ENCODE results near the gene SET.

DNA sequence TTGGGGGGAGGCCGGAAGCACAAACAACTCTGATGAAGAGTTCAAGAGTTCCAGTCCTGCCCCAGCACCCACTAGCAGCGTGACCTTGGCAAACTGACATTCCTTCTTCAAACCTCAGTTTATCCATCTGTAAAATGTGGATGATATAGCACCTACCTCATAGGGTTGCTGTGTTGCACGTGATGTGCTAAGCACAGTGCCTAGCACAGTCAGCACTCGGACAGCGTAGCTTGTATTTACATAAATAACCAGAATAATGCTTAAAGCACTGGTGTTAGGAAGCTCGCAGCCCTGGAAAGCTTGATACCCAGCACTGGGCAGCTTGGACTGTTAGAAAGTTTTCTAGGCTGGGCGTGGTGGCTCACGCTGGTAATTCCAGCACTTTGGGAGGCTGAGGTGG is 18.4 kb downstream of the SET start:
- TF ChIP-seq, protein P1, sequence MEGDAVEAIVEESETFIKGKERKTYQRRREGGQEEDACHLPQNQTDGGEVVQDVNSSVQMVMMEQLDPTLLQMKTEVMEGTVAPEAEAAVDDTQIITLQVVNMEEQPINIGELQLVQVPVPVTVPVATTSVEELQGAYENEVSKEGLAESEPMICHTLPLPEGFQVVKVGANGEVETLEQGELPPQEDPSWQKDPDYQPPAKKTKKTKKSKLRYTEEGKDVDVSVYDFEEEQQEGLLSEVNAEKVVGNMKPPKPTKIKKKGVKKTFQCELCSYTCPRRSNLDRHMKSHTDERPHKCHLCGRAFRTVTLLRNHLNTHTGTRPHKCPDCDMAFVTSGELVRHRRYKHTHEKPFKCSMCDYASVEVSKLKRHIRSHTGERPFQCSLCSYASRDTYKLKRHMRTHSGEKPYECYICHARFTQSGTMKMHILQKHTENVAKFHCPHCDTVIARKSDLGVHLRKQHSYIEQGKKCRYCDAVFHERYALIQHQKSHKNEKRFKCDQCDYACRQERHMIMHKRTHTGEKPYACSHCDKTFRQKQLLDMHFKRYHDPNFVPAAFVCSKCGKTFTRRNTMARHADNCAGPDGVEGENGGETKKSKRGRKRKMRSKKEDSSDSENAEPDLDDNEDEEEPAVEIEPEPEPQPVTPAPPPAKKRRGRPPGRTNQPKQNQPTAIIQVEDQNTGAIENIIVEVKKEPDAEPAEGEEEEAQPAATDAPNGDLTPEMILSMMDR (IDR thresholded peaks at IDR 0.05; ENCODE audit: extremely low read depth in 1 of 2, insufficient read depth in 1 of 2, low read depth in 1 of 2, low read length in 2 of 2): no peak
- TF ChIP-seq MYC (IDR thresholded peaks at IDR 0.05; ENCODE audit: low read depth, low read length) (no peak), EZH2 (IDR thresholded peaks at IDR 0.05; ENCODE audit: borderline replicate concordance, low read depth, low read length, severe bottlenecking) (no peak), POLR2A (IDR thresholded peaks at IDR 0.05; ENCODE audit: low read depth, low read length) (no peak), POLR2AphosphoS5 (IDR thresholded peaks at IDR 0.05; ENCODE audit: insufficient read depth, low read depth, low read length) (no peak), FOS (IDR thresholded peaks at IDR 0.05; ENCODE audit: borderline replicate concordance, insufficient read depth, low read length) (no peak), JUN (IDR thresholded peaks at IDR 0.05; ENCODE audit: borderline replicate concordance, insufficient read depth, insufficient read length, low read depth) (no peak), GATA2 (IDR thresholded peaks at IDR 0.05; ENCODE audit: insufficient read depth, insufficient read length, low read depth, low read length) (no peak)
